SK-N-SH treated with all-trans-retinoic acid at 6 μM for 48 hours (cell line): ENCODE measurements around the gene ATAD3C.

ENCODE experiments used
- ARNTL ChIP-seq: fragments of 450-650 bp; formaldehyde crosslinking; IDR thresholded peaks from 2 replicates; pipeline ENCODE4 v1.5.0; 2020; ENCODE audit warnings: low read depth, mild to moderate bottlenecking, moderate library complexity, borderline replicate concordance
- CSDC2 ChIP-seq: fragments of 250-450 bp; sonication (Bioruptor Pico); IDR thresholded peaks from 2 replicates; pipeline ENCODE4 v1.5.0; 2020; ENCODE audit warnings: mild to moderate bottlenecking, moderate library complexity
- ESRRG ChIP-seq: fragments of 250-450 bp; sonication (Bioruptor Pico); IDR thresholded peaks from 2 replicates; pipeline ENCODE4 v1.6.1; 2021; ENCODE audit warnings: mild to moderate bottlenecking
- GLIS3 ChIP-seq: fragments of 250-450 bp; sonication (Bioruptor Pico); IDR thresholded peaks from 2 replicates; pipeline ENCODE4 v1.5.0; 2020; ENCODE audit warnings: mild to moderate bottlenecking, moderate library complexity
- OSR1 ChIP-seq: fragments of 250-450 bp; sonication (Bioruptor Pico); IDR thresholded peaks from 2 replicates; pipeline ENCODE4 v1.8.0; 2022; ENCODE audit warnings: moderate library complexity, mild to moderate bottlenecking, inconsistent platforms
- SNAI2 ChIP-seq: fragments of 250-450 bp; sonication (Bioruptor Pico); IDR thresholded peaks from 2 replicates; pipeline ENCODE4 v1.5.0; 2020; ENCODE audit warnings: mild to moderate bottlenecking, moderate library complexity
- ZC3H10 ChIP-seq: fragments of 250-450 bp; sonication (Bioruptor Pico); IDR thresholded peaks from 2 replicates; pipeline ENCODE4 v1.5.1; 2021; ENCODE audit warnings: mild to moderate bottlenecking, moderate library complexity
- ZFP3 ChIP-seq: fragments of 250-450 bp; sonication (Bioruptor Pico); IDR thresholded peaks from 2 replicates; pipeline ENCODE4 v1.5.0; 2020; ENCODE audit warnings: mild to moderate bottlenecking, moderate library complexity
- ZFP30 ChIP-seq: fragments of 450-650 bp; formaldehyde crosslinking; IDR thresholded peaks from 2 replicates; pipeline ENCODE4 v1.5.0; 2022; ENCODE audit warnings: mild to moderate bottlenecking, moderate library complexity
- ZNF565 ChIP-seq: fragments of 450-650 bp; formaldehyde crosslinking; conservative IDR thresholded peaks from 2 replicates; pipeline ENCODE4 v1.5.0; 2020; ENCODE audit warnings: low read depth, mild to moderate bottlenecking, moderate library complexity
- ZNF8 ChIP-seq: fragments of 450-650 bp; formaldehyde crosslinking; IDR thresholded peaks from 2 replicates; pipeline ENCODE4 v1.5.0; 2020; ENCODE audit warnings: mild to moderate bottlenecking, moderate library complexity
- TF ChIP-seq, protein P1 (sequence below): fragments of 250-450 bp; sonication (Bioruptor Pico); IDR thresholded peaks from 2 replicates; pipeline ENCODE4 v1.8.0; 2020; ENCODE audit warnings: mild to moderate bottlenecking, moderate library complexity, borderline replicate concordance
- TF ChIP-seq, protein P2 (sequence below): fragments of 250-450 bp; sonication (Bioruptor Pico); IDR thresholded peaks from 2 replicates; pipeline ENCODE4 v1.5.1; 2020; ENCODE audit warnings: low read depth, mild to moderate bottlenecking, moderate library complexity
- TF ChIP-seq, protein P3 (sequence below): fragments of 250-450 bp; sonication (Bioruptor Pico); IDR thresholded peaks from 2 replicates; pipeline ENCODE4 v1.8.0; 2021; ENCODE audit warnings: low read depth, mild to moderate bottlenecking, moderate library complexity, borderline replicate concordance

DNA sequence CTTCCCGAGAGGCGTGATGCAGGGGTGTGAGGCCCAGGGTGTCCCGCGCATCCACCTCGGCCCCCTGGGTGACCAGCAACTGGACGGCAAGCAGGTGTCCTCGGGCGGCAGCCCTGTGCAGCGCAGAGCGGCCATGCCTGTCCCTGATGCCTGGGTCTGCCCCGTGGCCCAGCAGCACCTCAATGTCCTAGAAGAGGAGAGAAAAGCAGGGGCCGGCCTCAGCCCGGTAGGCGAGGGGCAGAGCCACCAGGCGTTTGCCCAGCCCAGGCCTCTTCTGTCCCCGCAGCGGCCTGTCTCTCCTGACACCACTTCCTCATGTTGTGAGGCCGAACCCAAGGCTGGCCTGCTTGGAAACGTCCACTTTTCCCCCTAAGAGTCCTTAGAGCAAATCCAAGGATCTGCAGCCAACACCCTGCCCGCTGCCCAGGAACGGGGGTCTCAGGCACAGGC, 30.1 kb upstream of the ATAD3C start:
- TF ChIP-seq ZFP30 (CRISPR knock-in tag), result no peak
- no peak for TF ChIP-seq ZNF565 (CRISPR knock-in tag)
- TF ChIP-seq, protein P1, sequence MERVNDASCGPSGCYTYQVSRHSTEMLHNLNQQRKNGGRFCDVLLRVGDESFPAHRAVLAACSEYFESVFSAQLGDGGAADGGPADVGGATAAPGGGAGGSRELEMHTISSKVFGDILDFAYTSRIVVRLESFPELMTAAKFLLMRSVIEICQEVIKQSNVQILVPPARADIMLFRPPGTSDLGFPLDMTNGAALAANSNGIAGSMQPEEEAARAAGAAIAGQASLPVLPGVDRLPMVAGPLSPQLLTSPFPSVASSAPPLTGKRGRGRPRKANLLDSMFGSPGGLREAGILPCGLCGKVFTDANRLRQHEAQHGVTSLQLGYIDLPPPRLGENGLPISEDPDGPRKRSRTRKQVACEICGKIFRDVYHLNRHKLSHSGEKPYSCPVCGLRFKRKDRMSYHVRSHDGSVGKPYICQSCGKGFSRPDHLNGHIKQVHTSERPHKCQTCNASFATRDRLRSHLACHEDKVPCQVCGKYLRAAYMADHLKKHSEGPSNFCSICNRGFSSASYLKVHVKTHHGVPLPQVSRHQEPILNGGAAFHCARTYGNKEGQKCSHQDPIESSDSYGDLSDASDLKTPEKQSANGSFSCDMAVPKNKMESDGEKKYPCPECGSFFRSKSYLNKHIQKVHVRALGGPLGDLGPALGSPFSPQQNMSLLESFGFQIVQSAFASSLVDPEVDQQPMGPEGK (CRISPR knock-in tag), result no peak
- no peak for TF ChIP-seq ZC3H10
- TF ChIP-seq, protein P2, sequence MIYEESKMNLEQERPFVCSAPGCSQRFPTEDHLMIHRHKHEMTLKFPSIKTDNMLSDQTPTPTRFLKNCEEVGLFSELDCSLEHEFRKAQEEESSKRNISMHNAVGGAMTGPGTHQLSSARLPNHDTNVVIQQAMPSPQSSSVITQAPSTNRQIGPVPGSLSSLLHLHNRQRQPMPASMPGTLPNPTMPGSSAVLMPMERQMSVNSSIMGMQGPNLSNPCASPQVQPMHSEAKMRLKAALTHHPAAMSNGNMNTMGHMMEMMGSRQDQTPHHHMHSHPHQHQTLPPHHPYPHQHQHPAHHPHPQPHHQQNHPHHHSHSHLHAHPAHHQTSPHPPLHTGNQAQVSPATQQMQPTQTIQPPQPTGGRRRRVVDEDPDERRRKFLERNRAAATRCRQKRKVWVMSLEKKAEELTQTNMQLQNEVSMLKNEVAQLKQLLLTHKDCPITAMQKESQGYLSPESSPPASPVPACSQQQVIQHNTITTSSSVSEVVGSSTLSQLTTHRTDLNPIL (CRISPR knock-in tag), result no peak
- TF ChIP-seq OSR1 (CRISPR knock-in tag), result no peak
- no peak for TF ChIP-seq ESRRG
- no peak for TF ChIP-seq ZFP3
- TF ChIP-seq, protein P3, sequence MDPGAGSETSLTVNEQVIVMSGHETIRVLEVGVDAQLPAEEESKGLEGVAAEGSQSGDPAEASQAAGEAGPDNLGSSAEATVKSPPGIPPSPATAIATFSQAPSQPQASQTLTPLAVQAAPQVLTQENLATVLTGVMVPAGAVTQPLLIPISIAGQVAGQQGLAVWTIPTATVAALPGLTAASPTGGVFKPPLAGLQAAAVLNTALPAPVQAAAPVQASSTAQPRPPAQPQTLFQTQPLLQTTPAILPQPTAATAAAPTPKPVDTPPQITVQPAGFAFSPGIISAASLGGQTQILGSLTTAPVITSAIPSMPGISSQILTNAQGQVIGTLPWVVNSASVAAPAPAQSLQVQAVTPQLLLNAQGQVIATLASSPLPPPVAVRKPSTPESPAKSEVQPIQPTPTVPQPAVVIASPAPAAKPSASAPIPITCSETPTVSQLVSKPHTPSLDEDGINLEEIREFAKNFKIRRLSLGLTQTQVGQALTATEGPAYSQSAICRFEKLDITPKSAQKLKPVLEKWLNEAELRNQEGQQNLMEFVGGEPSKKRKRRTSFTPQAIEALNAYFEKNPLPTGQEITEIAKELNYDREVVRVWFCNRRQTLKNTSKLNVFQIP, result no peak
- no peak for TF ChIP-seq ARNTL (CRISPR knock-in tag)
- no peak for TF ChIP-seq ZNF8
- no peak for TF ChIP-seq CSDC2
- TF ChIP-seq SNAI2 (CRISPR knock-in tag), result no peak
- no peak for TF ChIP-seq GLIS3 (CRISPR knock-in tag)
